Measurements from ENCODE around the gene TBC1D22A. TPM values are rescaled to one million over a fixed set of nuclear protein-coding genes. Genes with fewer than 3 reads are reported as not detected.

TBC1D22A gene
- total RNA-seq, 4 donors from 2014 or later: 16.2 to 22.2 (median 17.8) TPM

DNA sequence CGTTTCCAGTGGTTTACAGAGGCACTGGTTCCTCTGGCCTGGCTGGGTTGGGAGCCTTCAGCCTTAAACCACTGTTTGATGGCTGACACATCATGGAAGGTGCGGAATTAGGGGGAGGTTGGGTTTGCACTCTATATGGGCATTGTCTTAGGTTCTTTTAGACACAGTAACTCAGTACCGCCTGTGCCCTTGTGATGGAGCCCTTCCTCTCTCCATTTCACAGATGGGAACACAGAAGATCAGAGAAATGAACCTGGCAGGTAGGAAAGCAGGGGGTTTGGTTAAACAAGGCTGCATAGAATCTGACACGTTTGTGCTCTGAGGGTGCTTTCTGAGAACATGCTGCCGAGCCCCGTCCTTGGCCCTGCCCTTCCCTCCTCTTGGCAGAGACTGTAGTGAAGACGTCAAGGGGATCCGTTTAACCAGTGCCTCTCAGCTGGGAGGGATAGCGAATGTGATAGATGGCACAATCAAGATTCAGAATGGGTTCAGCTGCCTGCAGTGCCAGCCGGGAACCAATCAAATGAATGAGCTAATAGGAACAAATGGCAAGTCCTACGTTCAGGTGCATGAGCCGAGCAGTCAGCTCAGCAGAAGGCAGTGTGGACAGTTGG lies 228.6 kb downstream of the TBC1D22A start:
- peaks cover 0 to 19% (median 0%) of the 10 kb centered on the region in 3 donors for H3K4me1 ChIP-seq
- no peak for ATAC-seq
- H3K9me3 ChIP-seq: no peaks in the 10 kb centered on the region
- H3K4me3 ChIP-seq: no peak overlapping the region
- H3K27me3 ChIP-seq: no peaks in the 10 kb centered on the region
- peaks cover 0 to 32% of the 10 kb centered on the region in 2 donors for H3K36me3 ChIP-seq
- 94 to 96% methylated on average over 2 to 5 of the region's 12 CpGs for WGBS, 2 donors (ENCODE audit: low coverage in 1 of 2)
- TF ChIP-seq, protein P1, sequence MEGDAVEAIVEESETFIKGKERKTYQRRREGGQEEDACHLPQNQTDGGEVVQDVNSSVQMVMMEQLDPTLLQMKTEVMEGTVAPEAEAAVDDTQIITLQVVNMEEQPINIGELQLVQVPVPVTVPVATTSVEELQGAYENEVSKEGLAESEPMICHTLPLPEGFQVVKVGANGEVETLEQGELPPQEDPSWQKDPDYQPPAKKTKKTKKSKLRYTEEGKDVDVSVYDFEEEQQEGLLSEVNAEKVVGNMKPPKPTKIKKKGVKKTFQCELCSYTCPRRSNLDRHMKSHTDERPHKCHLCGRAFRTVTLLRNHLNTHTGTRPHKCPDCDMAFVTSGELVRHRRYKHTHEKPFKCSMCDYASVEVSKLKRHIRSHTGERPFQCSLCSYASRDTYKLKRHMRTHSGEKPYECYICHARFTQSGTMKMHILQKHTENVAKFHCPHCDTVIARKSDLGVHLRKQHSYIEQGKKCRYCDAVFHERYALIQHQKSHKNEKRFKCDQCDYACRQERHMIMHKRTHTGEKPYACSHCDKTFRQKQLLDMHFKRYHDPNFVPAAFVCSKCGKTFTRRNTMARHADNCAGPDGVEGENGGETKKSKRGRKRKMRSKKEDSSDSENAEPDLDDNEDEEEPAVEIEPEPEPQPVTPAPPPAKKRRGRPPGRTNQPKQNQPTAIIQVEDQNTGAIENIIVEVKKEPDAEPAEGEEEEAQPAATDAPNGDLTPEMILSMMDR (IDR thresholded peaks at IDR 0.05): no peak
- TF ChIP-seq POLR2AphosphoS5 (IDR thresholded peaks at IDR 0.05): no peak
- no peak for TF ChIP-seq POLR2A (IDR thresholded peaks at IDR 0.05)
- TF ChIP-seq EP300 (IDR thresholded peaks at IDR 0.05): no peak
- no peak overlapping the region for H3K27ac ChIP-seq

DNA sequence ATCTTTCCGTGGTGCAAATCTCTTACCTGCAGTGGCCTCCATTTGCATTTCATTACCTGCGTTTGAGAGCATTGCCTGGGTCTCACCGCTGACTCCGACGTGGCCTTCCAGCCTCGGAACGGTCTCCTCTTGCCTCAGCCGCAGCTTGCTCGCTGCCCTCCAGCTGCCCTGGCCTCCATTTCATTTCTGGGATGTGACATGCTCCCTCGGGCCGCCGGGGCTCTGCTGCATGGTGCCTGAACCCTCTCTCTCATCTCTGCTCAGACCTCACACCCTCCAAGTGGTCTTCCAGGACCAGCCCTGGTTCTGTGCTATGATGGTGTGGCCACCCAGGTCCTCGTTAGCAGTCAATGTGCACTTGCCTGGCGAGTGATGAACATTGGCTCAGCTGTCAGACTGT lies 229.2 kb downstream of the TBC1D22A start:
- TF ChIP-seq EP300 (IDR thresholded peaks at IDR 0.05): no peak
- no peak for ATAC-seq
- Histone ChIP-seq H3K4me3 (no peak overlapping the region), H3K9me3 (no peaks in the 10 kb centered on the region), H3K27me3 (no peaks in the 10 kb centered on the region), H3K27ac (no peak overlapping the region), H3K4me1 (peaks cover 0 to 19% (median 0%) of the 10 kb centered on the region in 3 donors), H3K36me3 (peaks cover 0 to 37% of the 10 kb centered on the region in 2 donors)
- WGBS, 2 donors (ENCODE audit: low coverage in 1 of 2): 89 to 99% methylated on average over 11 to 12 of the region's 14 CpGs

DNA sequence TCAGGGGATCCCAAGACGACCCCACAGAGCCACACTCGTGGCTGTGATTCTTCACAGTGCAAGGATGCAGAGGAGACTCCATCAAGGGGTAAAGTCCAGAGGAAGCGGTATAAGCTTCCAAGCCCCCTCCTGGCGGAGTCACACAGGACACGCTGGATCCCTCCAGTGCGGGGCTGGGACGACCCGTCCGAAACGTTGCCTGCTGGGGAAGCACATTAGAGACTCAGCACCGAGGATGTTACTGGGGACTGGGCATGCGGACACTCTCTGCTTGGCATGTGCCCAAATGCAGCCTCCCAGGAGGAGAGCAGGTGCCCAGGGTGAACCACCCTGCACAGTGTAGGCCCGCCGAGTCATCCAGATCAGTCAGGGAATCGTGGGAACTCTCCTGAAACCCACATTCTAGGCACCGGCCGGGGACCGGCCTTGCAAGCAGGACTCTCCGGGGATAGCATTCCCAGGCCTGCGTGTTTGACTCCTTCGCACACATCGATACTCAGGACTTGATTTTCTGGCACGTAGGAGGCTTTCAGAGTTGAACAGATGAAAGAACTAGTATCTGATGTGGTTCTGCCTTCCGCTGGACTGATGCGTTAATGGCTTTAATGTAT lies 229.8 kb downstream of the TBC1D22A start:
- TF ChIP-seq, protein P1 (IDR thresholded peaks at IDR 0.05): no peak
- Histone ChIP-seq H3K9me3 (no peaks in the 10 kb centered on the region), H3K27me3 (no peaks in the 10 kb centered on the region), H3K4me1 (peaks cover 0 to 19% (median 0%) of the 10 kb centered on the region in 3 donors), H3K36me3 (peaks cover 0 to 39% of the 10 kb centered on the region in 2 donors), H3K27ac (no peak overlapping the region), H3K4me3 (no peak overlapping the region)
- WGBS, 2 donors (ENCODE audit: low coverage in 1 of 2): 60 to 96% methylated on average over 1 to 4 of the region's 25 CpGs
- no peak for ATAC-seq

DNA sequence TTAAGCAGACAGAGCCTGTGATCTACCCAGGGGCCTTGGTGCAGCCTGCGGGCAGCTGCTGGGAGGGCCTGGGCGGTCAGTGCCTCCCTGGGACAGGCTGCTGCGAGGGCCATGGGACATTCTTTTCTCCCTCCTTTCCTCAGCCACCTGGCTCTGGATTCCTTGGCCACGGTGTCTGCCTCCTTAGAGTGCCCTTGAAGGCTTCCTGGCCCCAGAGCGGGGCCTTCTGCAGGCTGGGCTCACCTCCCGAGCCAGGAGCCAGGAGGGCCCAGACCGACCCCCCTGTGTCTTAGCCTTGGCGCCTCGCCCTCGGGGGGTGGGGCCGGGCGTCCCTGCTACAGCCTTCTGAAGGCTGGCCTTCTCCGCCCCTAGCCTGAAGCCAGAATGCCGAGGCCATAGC lies 231.2 kb downstream of the TBC1D22A start:
- Histone ChIP-seq H3K9me3 (no peaks in the 10 kb centered on the region), H3K4me3 (no peak overlapping the region), H3K4me1 (peaks cover 0 to 19% (median 0%) of the 10 kb centered on the region in 3 donors), H3K36me3 (peaks cover 0 to 53% of the 10 kb centered on the region in 2 donors), H3K27ac (no peak overlapping the region), H3K27me3 (no peaks in the 10 kb centered on the region)
- TF ChIP-seq EP300 (IDR thresholded peaks at IDR 0.05) (no peak), POLR2A (IDR thresholded peaks at IDR 0.05) (no peak), POLR2AphosphoS5 (IDR thresholded peaks at IDR 0.05) (no peak)
- TF ChIP-seq, protein P1 (IDR thresholded peaks at IDR 0.05): no peak
- WGBS, 2 donors (ENCODE audit: low coverage in 1 of 2): 40 to 41% methylated on average over 1 to 7 of the region's 14 CpGs
- ATAC-seq: no peak

DNA sequence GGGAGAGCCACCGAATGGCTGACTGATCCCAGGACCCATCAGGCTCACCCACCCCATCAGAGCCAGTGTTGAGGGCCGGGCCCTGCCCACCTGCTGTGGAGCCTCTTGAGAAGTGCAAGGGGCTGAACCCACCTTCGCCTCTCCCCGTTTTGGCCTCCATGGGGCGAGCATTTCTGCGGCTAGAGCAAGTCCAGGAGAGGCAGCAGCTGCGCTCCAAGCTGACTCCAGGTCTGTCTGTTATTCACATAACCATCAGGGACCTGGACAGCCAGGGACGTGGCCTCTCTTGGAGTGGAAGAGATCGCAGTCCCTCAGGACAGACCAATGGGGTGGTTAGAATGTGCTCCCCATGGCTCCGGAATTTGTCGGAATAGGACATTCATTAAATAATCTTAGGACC lies 231.8 kb downstream of the TBC1D22A start:
- Histone ChIP-seq H3K27ac (no peak overlapping the region), H3K4me1 (peaks cover 0 to 19% (median 0%) of the 10 kb centered on the region in 3 donors), H3K9me3 (no peaks in the 10 kb centered on the region), H3K36me3 (peaks cover 0 to 59% of the 10 kb centered on the region in 2 donors), H3K4me3 (no peak overlapping the region), H3K27me3 (no peaks in the 10 kb centered on the region)
- 79 to 89% methylated on average over 4 to 5 of the region's 11 CpGs for WGBS, 2 donors (ENCODE audit: low coverage in 1 of 2)
- TF ChIP-seq POLR2A (IDR thresholded peaks at IDR 0.05) (no peak), EP300 (IDR thresholded peaks at IDR 0.05) (no peak), POLR2AphosphoS5 (IDR thresholded peaks at IDR 0.05) (no peak)
- TF ChIP-seq, protein P1 (IDR thresholded peaks at IDR 0.05): no peak
- no peak for ATAC-seq

Measured in gastroesophageal sphincter (tissue), 4 donors.